ENCODE results near the gene LRRC37A3. TPM values are rescaled to one million over a fixed set of nuclear protein-coding genes. Genes with fewer than 3 reads are reported as not detected.
"Not testable (repeated sequence)": the region's sequence is repeated elsewhere in the genome, so short reads cannot be mapped to it uniquely, and the experiment has no call there.

The LRRC37A3 gene
- total RNA-seq, 1 donor from 2014 or later, result 3.1 TPM

DNA sequence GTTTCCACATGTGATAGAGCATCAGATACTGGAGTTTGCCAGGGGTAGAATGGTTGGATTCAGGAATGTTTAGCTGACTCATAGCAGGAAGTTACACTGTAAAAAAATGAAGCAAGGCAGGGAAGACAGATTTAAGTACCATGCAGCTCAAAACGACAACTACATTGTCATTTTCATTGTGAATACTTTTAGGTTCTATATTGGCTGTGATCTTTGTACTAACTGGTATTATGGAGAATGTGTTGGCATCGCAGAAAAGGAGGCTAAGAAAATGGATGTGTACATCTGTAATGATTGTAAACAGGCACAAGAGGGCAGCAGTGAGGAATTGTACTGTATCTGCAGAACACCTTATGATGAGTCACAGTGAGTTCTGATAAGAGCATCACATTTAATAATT is 8.2 kb upstream of the LRRC37A3 start:
- not testable (repeated sequence) for DNase-seq (ENCODE audit: low spot score)
- peak; percentile 99 for ATAC-seq

DNA sequence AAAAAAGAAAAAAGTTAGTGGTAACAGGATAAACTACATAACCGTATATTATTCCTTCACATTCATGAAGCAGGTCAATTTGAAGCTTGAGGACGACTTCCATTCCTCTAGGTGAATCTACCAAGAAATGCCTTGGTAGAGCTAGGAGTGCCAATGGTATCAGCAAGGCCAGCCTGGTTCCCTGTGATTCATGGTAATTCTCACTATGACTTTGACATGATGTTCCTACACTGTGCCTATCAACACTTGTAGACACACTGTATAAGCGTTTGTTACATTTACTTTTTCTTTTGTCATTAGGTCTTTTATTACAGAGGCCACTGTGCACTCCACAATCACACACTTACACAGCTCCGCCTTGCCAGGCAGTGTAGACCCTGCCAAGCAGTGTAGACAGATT is 7.2 kb upstream of the LRRC37A3 start:
- DNase-seq (ENCODE audit: low spot score); ATAC-seq: not testable (repeated sequence)

DNA sequence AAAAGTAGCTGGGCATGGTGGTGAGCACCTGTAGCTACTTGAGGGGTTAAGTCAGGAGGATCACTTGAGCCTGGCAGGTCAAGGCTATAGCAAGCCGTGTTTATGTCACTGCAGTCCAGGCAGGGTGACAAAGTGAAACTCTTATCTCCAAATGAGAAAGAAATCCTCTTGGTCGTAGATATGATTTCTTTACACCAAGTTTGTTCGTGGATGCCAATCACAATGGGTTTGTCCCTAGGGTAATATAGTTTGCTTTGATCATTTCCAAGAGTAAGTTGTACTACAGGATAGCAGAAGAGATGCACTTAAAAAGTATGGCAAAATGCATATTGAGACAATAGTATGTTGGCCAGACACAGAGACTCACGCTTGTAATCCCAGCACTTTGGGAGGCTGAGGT is 6.0 kb upstream of the LRRC37A3 start:
- ATAC-seq; DNase-seq (ENCODE audit: low spot score): not testable (repeated sequence)

DNA sequence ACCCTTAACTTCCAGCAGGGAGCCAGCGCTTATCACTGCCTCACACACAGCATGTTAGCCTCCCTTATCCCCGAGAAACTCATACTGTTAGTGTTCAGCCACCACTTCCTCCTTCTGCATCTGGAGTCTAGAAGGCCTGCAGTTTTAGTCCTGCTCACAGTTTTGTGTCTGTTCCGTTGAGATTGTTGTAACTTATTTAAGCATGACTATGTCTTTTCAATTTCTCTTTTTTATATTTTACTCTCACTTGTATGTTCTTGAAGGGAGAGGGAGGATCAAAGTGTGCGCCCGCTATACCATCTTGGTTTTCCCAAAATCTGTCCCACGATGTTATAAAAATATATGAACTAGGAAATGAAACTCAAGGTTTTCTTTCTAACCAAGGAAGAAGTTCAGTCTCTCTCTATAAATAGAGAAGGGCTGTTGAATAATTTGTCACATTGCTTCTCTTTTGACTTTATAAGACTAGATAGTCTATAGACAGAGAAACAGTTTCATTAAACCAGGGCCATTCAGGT is 3.8 kb upstream of the LRRC37A3 start:
- not testable (repeated sequence) for ATAC-seq; DNase-seq (ENCODE audit: low spot score)

DNA sequence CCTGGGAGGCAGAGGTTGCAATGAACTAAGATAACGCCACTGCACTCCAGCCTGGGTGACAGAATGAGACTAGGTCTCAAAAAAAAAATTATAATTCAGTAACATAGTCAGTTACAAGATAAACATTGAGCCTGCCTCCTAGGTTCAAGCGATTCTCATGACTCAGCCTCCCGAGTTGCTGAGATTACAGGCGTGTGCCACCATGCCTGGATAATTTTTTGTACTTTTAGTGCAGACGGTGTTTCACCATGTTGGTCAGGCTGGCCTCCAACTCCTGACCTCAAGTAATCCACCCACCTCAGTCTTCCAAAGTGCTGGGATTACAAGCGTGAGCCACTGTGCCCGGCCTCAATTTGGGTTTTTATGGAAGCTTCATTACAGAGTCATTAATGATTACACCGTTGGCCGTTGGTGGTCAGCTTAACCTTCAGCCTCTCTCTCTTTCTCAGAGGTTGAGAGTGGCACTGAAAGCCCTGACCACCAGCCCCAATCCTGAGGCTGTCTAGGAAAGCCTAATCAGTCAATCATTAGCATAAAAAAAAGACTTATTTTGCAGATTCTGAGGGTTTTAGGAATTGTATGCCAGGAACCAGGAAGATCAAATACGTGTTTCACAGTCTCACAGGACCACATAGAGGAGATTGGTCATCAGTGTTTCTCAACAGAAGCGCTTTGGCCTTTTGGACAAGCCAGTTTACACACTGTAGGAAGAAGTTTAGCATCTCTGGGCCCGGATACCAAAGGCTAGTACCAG is 1.3 kb upstream of the LRRC37A3 start:
- DNase-seq (ENCODE audit: low spot score) (no peak), ATAC-seq (peak; percentile 23)

DNA sequence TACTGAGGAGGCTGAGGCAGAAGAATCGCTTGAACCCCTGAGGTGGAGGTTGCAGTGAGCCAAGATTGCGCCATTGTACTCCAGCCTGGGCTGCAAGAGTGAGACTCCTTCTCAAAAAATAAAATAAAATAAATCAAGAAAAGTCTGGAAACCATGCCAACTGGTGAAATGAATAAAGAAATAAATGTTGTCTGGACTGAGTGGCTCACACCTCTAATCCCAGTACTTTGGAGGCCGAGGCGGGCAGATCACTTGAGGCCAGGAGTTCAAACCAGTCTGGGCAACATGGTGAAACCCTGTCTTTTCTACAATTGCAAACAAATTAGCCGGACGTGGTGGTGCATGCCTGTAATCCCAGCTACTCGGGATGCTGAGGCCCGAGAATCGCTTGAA is 744 bp upstream of the LRRC37A3 start:
- DNase-seq (ENCODE audit: low spot score) (no peak), ATAC-seq (no peak)

DNA sequence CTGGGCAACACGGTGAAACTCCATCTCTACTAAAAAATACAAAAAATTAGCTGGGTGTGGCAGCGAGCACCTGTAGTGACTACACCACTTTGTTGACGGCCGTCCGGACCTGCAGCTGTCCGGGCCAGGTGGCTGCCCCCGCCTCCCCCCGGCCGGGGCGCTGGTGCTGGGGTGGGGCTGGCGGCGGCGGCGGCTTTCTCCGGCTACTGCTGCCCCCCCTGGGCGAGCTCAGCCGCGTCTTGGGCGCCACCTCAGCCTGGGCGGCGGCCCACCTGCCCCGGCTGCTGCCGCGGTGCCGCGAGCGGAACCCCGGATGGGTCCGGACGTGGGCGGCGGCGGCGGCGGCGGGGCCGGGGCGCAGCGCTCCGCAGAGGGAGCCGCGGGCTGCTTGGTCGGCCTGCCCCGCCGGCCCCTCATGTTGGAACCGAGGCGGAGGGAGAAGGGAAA is 413 bp downstream of the LRRC37A3 start:
- DNase-seq (ENCODE audit: low spot score), result peak; percentile 73
- ATAC-seq, result peak; percentile 67

DNA sequence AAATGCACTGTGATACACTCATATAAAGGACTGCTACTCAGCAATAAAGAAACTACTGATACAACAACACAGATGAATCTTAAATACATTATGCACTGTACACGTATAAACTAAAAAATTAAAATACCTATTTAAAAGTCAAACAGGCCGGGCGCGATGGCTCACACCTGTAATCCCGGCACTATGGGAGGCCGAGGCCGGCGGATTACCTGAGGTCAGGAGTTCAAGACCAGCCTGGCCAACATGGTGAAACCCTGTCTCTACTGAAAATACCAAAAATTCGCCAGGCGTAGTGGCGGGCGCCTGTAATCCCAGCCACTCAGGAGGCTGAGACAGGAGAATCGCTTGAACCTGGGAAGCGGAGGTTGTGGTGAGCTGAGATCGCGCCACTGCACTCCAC is 1.7 kb downstream of the LRRC37A3 start:
- ATAC-seq; DNase-seq (ENCODE audit: low spot score): not testable (repeated sequence)

DNA sequence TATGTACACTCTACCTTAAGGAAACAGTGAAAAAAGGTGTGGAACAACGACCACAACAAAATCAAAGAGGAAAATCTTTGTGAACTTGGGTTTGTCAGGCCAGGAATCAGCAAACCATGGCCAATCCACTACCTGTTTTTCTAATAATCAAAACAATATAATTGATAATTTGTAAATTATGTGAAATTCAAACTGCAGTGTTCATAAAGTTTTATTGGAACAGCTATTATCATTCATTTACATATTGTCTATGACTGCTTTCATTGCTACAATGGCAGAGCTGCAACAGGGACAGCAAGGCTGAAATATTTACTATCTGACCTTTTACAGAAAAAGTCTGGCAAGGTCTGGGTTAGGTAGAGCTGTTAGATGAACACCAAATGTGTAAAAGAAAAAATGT is 4.0 kb downstream of the LRRC37A3 start:
- not testable (repeated sequence) for ATAC-seq; DNase-seq (ENCODE audit: low spot score)

DNA sequence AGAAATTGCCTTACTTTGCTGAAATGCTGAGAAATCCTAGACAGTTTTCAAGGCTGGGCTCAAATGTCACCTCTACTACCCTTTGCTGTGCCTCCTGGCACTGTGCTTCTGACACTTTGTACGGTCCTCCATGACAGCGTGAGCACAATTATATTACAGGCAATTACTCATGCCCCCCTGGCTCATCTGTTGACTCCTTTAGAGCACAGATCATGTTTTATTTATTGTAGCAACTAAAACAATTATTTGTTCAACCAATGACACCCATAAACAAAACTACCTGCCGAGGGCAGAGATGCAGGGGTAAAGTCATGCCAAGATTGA is 9.1 kb downstream of the LRRC37A3 start:
- DNase-seq (ENCODE audit: low spot score); ATAC-seq: not testable (repeated sequence)

DNA sequence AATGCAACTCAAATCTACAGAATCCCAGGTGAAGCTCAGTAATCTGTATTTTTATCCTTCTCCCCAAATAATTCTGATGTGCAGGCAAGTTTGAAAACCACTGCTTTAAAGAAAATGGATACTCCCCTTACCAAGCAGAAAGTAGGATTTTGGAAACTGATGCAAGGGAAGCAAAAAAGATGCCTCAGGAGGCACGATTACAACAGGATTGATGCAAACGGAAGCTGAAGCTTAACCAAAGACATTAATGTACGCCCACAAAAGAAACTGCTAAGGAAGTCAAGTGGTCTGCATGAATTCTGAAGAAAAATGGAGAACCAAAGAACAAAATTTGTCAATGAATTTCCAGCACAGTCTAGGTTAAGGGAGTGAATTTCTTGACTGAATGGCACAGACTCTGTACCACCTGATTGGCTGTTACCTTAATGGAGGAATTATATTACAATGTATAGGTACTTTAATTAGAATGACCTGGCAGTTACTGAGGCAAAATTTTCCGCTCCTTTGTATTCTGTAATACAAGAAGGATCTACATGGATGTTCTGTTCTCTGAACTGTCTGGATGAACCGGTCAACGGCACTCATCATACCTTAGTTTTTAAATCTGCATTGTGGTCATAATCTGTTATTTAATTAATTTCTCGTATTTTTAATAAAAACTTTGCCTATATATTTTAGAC is 9.6 kb downstream of the LRRC37A3 start:
- DNase-seq (ENCODE audit: low spot score); ATAC-seq: not testable (repeated sequence)

DNA sequence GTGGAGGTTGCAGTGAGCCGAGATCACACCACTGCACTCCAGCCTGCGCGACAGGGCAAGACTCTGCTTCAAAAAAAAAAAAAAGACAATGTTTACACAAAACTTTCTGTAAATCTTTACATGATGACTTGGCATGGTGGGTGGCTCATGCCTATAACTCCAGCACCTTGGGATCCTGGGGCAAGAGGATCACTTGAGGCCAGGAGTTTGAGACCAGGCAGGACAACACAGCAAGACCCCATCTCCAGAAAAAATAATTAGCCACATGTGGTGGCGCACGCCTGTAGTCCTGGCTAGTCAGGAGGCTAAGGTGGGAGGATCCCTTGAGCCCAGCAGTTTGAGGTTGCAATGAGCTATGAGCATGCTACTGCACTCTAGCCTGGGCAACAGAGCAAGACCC is 15.2 kb downstream of the LRRC37A3 start:
- ATAC-seq; DNase-seq (ENCODE audit: low spot score): not testable (repeated sequence)

DNA sequence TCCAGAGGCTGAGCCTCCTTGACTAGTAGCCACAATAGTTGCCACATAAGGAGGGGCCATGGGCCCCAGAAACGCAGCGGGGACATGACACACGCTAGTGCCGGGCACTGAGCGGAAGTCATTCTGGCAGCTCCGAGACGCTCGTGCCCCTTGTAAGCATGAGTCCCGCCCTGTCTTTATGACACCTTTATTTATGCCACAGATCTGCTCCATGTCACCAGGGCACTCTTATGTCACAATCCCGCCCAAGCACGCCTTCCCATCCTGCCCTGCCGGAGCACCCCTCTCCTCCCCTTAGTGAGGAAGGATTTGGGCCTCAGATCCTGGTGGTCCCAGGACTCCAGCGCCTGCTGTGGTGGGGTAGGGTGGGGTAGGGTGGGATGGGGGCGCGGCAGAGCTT is 22.1 kb downstream of the LRRC37A3 start:
- not testable (repeated sequence) for ATAC-seq; DNase-seq (ENCODE audit: low spot score)

DNA sequence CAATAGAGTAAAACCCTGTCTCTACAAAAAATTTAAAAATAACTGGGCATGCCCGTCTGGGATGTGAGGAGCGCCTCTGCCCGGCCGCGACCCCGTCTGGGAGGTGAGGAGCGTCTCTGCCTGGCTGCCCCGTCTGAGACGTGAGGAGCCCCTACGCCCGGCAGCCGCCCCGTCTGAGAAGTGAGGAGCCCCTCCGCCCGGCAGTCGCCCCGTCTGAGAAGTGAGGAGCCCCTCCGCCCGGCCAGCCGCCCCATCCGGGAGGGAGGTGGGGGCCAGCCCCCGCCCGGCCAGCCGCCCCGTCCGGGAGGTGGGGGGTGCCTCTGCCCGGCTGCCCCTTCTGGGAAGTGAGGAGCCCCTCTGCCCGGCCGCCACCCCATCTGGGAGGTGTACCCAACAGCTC is 45.1 kb downstream of the LRRC37A3 start:
- not testable (repeated sequence) for DNase-seq (ENCODE audit: low spot score); ATAC-seq

DNA sequence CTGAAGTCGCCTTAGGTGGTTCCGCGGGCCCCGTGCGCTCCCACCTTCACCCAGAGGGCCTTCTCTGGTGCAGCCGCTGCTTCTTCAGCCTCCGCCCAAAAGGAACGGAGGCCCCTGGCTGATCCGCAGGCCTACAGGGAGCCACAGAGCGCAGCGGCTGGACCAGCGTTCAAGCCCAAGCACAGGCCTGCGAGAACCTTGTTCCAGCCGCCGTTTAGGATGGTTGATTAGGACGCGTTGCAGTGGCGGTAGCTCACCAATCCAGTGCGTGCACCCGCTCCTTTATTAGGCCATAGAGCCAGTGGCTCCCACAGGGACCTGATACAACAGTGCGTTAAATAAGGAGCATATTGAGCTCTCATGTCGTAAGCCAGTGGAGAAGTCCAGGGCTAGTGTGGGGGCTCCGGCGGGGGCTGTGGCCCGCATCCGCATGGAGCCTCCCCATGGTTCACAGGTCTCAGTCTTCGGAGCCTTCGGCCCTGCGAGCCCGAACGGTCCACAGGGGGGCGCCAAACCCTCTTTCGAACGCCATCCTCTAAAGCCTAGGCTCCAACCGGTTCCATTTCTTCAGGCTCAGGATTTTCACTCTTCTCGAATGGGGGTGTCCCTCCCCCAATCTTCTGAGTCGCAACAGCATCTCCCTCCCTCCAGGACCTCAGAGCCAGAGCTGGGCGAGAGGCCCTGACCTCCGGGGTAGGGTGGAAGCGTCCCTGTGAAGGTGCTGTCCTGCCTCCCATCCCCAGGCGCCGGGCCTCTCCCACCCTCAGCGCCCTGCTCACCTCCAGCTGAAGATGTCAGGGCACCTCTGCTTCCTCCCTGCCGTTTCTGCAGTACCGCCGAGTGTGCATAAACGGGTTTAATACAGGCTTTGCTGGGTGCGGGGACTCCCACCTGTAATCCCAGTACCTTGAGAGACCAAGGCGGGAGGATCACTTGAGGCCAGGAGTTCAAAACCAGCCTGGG is 71.5 kb downstream of the LRRC37A3 start:
- DNase-seq (ENCODE audit: low spot score), result peak; percentile 69
- peak; percentile 89 for ATAC-seq

DNA sequence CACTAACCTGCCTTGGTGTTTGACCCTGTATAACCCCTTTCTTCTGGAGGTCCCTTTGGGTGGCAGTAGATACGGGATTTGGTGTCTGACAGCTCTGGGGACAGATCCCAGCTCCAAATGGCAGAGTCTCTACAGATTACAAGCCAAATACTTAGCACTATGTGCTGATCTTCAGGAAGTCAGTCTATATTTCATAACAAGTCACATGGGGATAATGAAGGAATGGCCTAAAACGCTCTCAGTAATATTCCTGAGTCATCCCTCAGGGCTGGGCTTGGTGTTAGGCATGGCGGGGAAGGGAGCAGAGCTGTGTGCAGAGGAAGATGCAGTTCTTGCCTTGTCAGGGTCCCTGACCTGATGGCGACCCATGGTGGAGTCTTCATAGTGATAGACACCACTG is 72.4 kb downstream of the LRRC37A3 start:
- DNase-seq (ENCODE audit: low spot score), result not testable (repeated sequence)
- peak; percentile 52 for ATAC-seq

DNA sequence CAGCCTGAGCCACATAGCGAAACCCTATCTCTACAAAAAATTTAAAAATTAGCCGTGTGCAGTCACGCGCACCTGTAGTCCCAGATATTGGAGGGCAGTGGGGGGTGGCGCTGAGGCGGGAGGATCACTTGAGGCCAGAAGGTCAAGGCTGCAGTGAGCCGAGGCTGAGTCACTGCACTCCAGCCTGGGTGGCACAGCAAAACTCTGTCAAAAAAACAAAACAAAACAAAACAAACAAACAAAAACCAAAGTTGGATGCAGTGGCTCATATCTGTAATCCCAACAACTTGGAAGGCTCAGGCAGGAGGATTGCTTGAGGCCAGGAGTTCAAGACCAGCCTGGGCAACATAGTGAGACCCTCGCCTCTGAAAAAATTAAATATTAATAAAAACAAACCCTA is 75.4 kb downstream of the LRRC37A3 start:
- ATAC-seq; DNase-seq (ENCODE audit: low spot score): not testable (repeated sequence)

DNA sequence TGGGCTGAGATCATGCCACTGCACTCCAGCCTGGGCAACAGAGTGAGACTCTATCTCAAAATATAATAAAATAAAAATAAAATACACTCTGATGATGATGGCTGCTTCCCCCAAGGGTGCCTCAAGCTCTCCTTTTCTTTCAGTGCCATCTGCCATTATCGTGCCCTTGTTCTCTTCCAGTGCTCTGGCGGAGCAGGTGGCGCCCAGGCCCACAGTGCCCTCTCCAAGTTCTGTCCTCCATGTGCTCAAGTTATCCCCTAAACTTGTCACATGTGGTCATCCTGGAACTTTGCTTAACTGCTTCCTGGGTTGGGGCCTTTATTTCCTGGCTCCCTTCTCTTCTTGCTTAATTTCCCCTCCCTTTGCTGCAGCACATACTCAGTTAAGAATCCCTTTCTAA is 76.4 kb downstream of the LRRC37A3 start:
- not testable (repeated sequence) for DNase-seq (ENCODE audit: low spot score); ATAC-seq

DNA sequence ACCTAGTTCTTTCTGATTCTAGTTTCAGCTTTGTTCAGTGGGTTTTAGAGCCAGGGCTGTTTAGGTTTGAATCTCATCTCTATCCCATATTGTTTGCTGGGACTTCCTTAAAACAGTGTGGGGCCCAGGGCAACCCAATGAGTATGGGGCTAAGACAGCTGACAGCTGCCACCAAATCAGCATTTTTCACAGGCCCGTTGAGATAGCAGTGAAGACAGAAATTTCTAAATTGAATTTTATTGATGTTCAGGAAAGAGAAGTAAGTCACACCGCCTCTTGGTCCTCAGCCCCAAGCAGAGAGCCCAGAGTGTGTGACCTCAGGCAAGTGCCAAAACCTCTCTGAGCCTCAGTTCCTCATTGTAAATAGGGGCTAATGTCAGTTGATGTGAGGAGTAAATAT is 78.3 kb downstream of the LRRC37A3 start:
- not testable (repeated sequence) for DNase-seq (ENCODE audit: low spot score)

DNA sequence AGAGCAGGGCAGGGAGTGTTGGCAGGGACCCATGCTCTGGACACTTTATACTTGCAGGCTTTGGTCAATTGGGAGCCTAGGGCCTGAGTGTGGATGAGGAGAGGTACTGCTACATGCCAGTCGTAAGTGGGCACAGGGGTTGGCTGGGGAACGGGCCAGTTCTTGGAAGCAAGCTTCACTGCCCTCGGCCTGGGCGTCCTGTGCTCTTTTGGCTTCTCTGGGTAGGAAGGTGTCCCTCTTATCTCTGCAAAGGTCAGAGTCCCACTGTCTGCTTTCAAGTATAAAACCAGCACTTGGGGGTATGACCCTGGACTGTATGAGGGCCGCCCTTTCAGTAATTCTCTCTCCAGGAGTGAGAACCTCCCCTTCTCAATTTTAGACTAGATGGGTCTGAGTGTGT is 80.8 kb downstream of the LRRC37A3 start:
- not testable (repeated sequence) for DNase-seq (ENCODE audit: low spot score)
- peak; percentile 41 for ATAC-seq

More for the DNA sequence above, 78.3 kb downstream of the LRRC37A3 start:
- ATAC-seq, result not testable (repeated sequence)
